Ovary (tissue), 9 donors: ENCODE data around the gene SYT14. TPM values are rescaled to one million over a fixed set of nuclear protein-coding genes. Genes with fewer than 3 reads are reported as not detected.

Experiments used
- DNase-seq, 5 donors: peaks; one replicate each; pipeline ENCODE4 v3.0.0-alpha.2; 2019 to 2020
- H3K27ac ChIP-seq, 2 donors: fragments of 200-600 bp; one replicate each; pipeline versions ENCODE4 v1.5.1 to v1.8.0; 2019 to 2022
- H3K27me3 ChIP-seq: fragments of 200-600 bp; one replicate; pipeline ENCODE4 v1.8.0; 2022
- H3K36me3 ChIP-seq: fragments of 200-600 bp; sonication (generic); one replicate; pipeline ENCODE4 v1.5.1; 2019
- H3K4me1 ChIP-seq: one replicate; pipeline ENCODE4 v1.8.1; 2013; ENCODE audit warnings: mild to moderate bottlenecking, moderate library complexity; ENCODE audit not compliant: insufficient read depth
- H3K4me3 ChIP-seq: fragments of 200-600 bp; sonication (generic); one replicate; pipeline ENCODE4 v1.5.1; 2017
- H3K9me3 ChIP-seq, 2 donors: fragments of 200-600 bp in 1 of 2; sonication (generic) in 1 of 2; one replicate each; pipeline versions ENCODE4 v1.5.1 to v1.8.1; 2013 to 2019; ENCODE audit warnings: mild to moderate bottlenecking in 1 of 2, moderate library complexity in 1 of 2
- CTCF ChIP-seq, 3 donors: fragments of 450-650 bp in 2 of 3; fragments of 200-600 bp in 1 of 3; IDR thresholded peaks; one replicate each; pipeline versions ENCODE4 v1.5.1 to v1.8.0; 2016 to 2022; ENCODE audit warnings: antibody characterized with exemption in 3 of 3, mild to moderate bottlenecking in 1 of 3
- EP300 ChIP-seq: sonication (generic); formaldehyde crosslinking; IDR thresholded peaks from one replicate; pipeline ENCODE4 v1.6.1; 2017; ENCODE audit warnings: antibody characterized with exemption
- POLR2A ChIP-seq: fragments of 450-650 bp; IDR thresholded peaks from one replicate; pipeline ENCODE4 v1.6.1; 2017; ENCODE audit warnings: antibody characterized with exemption, mild to moderate bottlenecking, moderate library complexity
- WGBS, 3 donors: extraction: QIAGEN DNeasy Blood & Tissue Kit in 1 of 3; methylation state at CpG; one replicate each; pipeline versions ENCODE4 v1.1.5 to v1.1.7; 2013 to 2017; 5-methylcytosine and 5-hydroxymethylcytosine counted together
- intact Hi-C, 4 donors: fragments of 100-400 bp; cut with DNase I; formaldehyde crosslinking; loops; one replicate each; pipeline versions ENCODE4 v1.11.0 to v1.15.1; 2022 to 2023
- polyA plus RNA-seq, 2 donors: library from polyadenylated mRNA; stranded (reverse); fragments of 200-250 nt in 1 of 2; fragments of 350-450 nt in 1 of 2; fragmentation: Illumina TruSeq in 1 of 2; extraction: RNeasy Lipid Tissue Mini Kit (QIAGEN cat#74804) in 1 of 2; gene quantifications; one replicate each; pipeline ENCODE4 v1.2.3, GENCODE V29; 2013 to 2014
- total RNA-seq, 7 donors: library from RNA; depleted of rRNA in 2 of 7; stranded (reverse); fragments of >200 nt in 2 of 7; fragmentation: NEBNext Ultra II Directional in 3 of 7; extraction: Animal tissue kit (Norgen Biotek cat#: 25700) in 3 of 7; gene quantifications; one replicate each; pipeline versions ENCODE4 v1.1.0 to v1.2.4, GENCODE V29; 2016 to 2023
- donor health status: DM: no; HTN: no; CAD: no; lungs with moderate emphysema.
- donor health status: DM: no; HTN: no; CAD: no.
- donor health status: Bipolar disorder and iron deficiency.
- donor health status: DM: yes; HTN: yes; CAD: no.
- donor health status: DM: no; HTN: no; CAD: no.
- donor health status: DM: yes; HTN: yes; CAD: no.

The SYT14 gene
- total and polyA plus RNA-seq, 9 donors = under 0.01 to 0.45 (median 0.15) TPM; not detected in 3

DNA sequence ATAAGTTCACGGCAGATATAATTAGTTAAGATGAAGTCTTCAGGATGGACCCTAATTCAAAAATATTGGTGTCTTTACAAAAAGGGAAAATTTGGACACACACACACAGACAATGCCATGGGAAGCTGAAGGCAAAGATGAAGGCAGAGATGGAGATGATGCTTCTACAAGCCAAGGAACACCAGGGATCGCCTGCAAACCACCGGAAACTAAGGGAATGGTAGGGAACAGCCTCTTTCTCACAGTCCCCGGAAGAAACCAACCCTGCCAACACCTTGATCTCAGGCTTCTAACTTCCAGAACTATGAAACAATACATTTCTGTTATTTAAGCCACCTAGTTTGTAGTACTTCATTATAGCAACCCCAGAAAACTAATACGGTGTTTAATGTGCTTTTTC, 279.5 kb downstream of the SYT14 start:
- Histone ChIP-seq H3K27me3 (no peaks in the 10 kb centered on the region), H3K9me3 (no peaks in the 10 kb centered on the region), H3K27ac (no peak overlapping the region), H3K4me3 (no peak overlapping the region), H3K36me3 (no peaks in the 10 kb centered on the region), H3K4me1 (no peaks in the 10 kb centered on the region)
- intact Hi-C loops = no loop called here
- TF ChIP-seq CTCF (IDR thresholded peaks at IDR 0.05) (no peak), POLR2A (no peak), EP300 (no peak)
- no peak for DNase-seq
- WGBS, 3 donors = 88 to 94% (median 89%) methylated on average over 5 of the region's 5 CpGs

- DNase-seq = no peak
- Histone ChIP-seq H3K9me3 (no peaks in the 10 kb centered on the region), H3K27me3 (no peaks in the 10 kb centered on the region), H3K4me3 (no peak overlapping the region), H3K36me3 (no peaks in the 10 kb centered on the region), H3K27ac (no peak overlapping the region), H3K4me1 (no peaks in the 10 kb centered on the region)
- 80 to 91% (median 80%) methylated on average over 4 of the region's 4 CpGs for WGBS, 3 donors
- intact Hi-C loops = no loop called here
- TF ChIP-seq CTCF (IDR thresholded peaks at IDR 0.05) = no peak
- no peak for TF ChIP-seq EP300
- no peak for TF ChIP-seq POLR2A
Observed at GRCh38 chr1:210218047-210218446, 280.0 kb downstream of the SYT14 start.

Other genes with a start within 250 kb of the SYT14 start
- 100 to 1,000 TPM in 1 of 7 donors, 10 to 100 TPM in 5, 1 to 10 TPM in 1; 7.4 to 106 (median 57.7) TPM for gene HSD11B1, start 233.4 kb upstream of the SYT14 start, total RNA-seq
- gene HSD11B1, start 233.4 kb upstream of the SYT14 start, polyA plus RNA-seq = 100 to 1,000 TPM in 1 of 2 donors, 10 to 100 TPM in 1; 32.0 to 265 TPM
- 1 to 10 TPM in 5 of 7 donors, under 1 TPM in 2; 0.34 to 2.4 (median 1.4) TPM for gene TRAF3IP3, start 182.2 kb upstream of the SYT14 start, total RNA-seq
- 1 to 10 TPM; 1.2 to 5.6 TPM for gene TRAF3IP3, start 182.2 kb upstream of the SYT14 start, polyA plus RNA-seq
- gene C1orf74, start 153.7 kb upstream of the SYT14 start, total RNA-seq = 1 to 10 TPM in 5 of 7 donors, under 1 TPM in 2; 0.83 to 1.6 (median 1.4) TPM
- gene C1orf74, start 153.7 kb upstream of the SYT14 start, polyA plus RNA-seq = 1 to 10 TPM in 1 of 2 donors, under 1 TPM in 1; 0.62 to 2.5 TPM
- 10 to 100 TPM in 1 of 7 donors, 1 to 10 TPM in 6; 2.5 to 24.2 (median 5.4) TPM for gene IRF6, start 132.1 kb upstream of the SYT14 start, total RNA-seq
- gene IRF6, start 132.1 kb upstream of the SYT14 start, polyA plus RNA-seq = 1 to 10 TPM in 1 of 2 donors, under 1 TPM in 1; 0.80 to 2.5 TPM
- gene UTP25, start 110.2 kb upstream of the SYT14 start, total RNA-seq = 1 to 10 TPM; 6.0 to 9.9 (median 8.4) TPM
- 1 to 10 TPM; 4.3 to 8.1 TPM for gene UTP25, start 110.2 kb upstream of the SYT14 start, polyA plus RNA-seq